Activated T-cell treated with anti-CD3 and anti-CD28 coated beads for 48 hours (primary cell): ENCODE results near the gene GABRG3.

Source experiments
- DNase-seq: peaks from one replicate; pipeline ENCODE4 v3.0.0-alpha.2; 2020; ENCODE audit warnings: low read depth

GABRG3 gene

GRCh38 chr15:27101982-27102381, 131.0 kb downstream of the GABRG3 start:
- no peak for DNase-seq

DNA sequence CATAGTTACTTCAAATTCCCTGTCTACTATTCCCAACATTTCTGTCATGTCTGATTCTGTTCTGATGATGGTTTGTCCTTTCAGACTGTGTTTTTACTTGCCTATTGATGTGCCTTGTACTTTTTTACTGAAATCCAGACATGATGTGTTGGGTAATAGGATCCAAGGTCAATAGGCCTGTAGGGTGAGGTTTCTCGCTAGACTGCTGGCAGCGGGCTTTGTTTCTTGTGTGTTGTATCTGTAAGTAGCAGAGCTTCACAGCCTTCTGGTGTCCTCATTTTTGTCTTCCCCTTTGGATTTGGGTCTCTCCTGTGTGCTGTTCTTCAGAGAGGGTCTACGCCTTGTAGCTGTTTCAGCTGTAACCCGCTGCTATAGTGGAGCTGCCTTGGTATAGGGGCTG, 140.3 kb downstream of the GABRG3 start:
- no peak for DNase-seq

GRCh38 chr15:27114473-27114872, 143.5 kb downstream of the GABRG3 start:
- no peak for DNase-seq

- no peak for DNase-seq
Measured at GRCh38 chr15:27119695-27120266, 148.8 kb downstream of the GABRG3 start.

DNA sequence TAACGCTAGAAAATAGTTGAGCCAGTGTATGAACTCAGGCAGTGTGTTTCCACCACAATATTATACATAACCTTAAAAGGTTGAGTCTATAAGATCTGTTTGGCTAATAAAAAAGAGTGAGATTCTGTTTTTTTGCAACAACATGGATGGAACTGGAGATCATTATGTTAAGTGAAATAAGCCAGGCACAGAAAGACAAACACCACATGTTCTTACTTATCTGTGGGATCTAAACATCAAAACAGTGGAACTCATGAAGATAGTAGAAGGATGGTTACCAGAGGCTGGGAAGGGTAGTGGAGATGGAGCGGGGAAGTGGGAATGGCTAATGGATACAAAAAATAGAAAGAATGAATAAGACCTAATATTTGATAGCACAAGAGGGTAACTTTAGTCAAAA, 150.7 kb downstream of the GABRG3 start:
- no peak for DNase-seq

GRCh38 chr15:27123291-27123690, 152.3 kb downstream of the GABRG3 start:
- no peak for DNase-seq

GRCh38 chr15:27123808-27124207, 152.8 kb downstream of the GABRG3 start:
- no peak for DNase-seq

GRCh38 chr15:27124287-27124871, 153.4 kb downstream of the GABRG3 start:
- no peak for DNase-seq

GRCh38 chr15:27125185-27125584, 154.2 kb downstream of the GABRG3 start:
- no peak for DNase-seq

GRCh38 chr15:27126449-27126848, 155.5 kb downstream of the GABRG3 start:
- no peak for DNase-seq

DNA sequence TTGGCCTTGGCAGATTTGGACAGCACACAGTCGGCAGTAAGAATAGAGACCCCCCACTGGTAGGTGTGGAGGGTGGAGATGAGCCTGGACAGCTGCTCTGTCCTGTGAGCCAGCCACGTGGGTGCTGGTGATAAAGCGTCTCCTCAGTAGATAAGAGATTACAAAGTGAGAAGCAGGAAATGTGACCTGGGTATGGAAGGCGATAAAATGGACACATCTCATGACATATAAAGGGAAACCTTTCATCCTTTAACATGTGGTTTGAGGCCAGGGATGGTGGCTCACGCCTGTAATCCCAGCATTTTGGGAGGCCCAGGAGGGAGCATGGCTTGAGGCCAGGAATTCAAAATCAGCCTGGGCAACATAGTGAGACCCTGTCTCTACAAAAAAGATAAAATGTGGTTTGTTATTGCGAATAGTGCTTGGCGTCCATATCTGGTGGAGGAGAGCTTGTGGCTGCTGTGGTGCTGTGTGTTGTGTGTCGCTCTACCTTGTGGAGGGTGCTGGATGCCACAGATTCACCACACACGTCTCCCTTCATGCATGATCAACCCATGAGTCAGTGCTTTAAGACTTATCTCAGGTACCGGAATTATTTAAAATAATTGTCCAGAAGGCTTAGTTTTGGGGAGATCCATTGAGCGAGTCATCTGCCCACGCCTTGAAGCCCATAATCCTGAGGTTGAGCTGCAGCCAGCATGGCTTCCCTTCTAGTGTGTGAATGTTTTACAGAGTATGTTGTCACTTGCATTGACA, 157.0 kb downstream of the GABRG3 start:
- no peak for DNase-seq

GRCh38 chr15:27133249-27133648, 162.3 kb downstream of the GABRG3 start:
- no peak for DNase-seq

GRCh38 chr15:27134481-27134880, 163.5 kb downstream of the GABRG3 start:
- no peak for DNase-seq

DNA sequence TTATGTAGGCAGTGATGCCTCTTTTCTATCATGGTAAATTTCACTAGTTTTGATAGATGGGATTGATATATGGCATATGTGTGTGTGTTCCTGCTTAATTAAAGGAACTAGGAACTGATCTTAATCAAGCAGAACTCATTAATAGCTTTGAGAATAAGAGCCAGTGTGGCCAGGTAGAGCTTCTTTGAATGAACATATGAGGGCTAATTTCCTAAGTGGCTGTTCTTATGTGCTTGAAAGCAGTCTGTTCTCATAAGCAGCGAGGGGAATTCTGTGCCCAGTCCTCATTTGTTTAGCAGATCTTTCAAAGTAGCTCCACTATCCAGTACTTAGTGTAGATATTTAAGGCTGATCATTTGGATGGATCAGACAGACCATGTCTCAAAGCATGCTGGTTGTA, 164.2 kb downstream of the GABRG3 start:
- DNase-seq = no peak

GRCh38 chr15:27137127-27137526, 166.1 kb downstream of the GABRG3 start:
- DNase-seq = no peak

GRCh38 chr15:27165590-27165989, 194.6 kb downstream of the GABRG3 start:
- no peak for DNase-seq

- DNase-seq = no peak
Measured at GRCh38 chr15:27166917-27167316, 195.9 kb downstream of the GABRG3 start.

DNA sequence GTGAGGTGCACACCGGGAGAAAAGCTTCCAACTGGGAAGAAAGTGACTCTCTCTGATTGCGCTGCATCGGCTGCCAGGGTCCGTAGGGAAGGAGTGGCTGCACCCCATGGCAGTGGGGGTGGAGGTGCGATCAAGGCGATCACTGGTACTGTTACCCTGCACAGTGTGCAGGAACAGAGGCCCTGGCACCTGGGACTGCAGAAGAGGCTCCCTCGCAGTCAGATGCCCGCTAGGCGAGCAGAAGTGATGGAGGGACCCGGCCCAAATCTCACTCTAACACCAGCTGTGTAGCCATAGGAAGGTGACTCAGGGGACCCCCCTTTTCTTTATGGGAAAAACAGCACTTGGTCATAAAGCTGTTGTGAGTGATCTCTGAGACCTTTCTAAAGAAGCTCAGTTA, 196.8 kb downstream of the GABRG3 start:
- no peak for DNase-seq

DNA sequence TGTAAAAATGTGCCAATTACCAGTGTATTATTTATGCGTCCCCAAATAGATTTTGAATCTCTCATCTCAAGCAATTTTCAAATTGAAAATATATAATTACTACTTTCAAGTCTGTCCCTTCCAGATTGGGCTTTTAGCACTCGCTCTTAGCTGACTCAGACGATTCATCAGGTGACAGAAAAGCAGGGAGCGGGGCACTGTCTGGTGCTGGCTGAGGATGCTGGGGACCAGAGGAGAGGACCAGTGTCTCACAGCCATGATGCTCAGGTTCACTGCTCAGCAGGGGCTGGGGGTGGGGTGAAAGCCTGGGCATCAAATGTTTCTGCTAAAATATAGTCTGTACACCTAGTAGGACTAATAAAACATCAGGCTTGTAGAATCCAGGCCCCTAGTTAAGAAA, 199.9 kb downstream of the GABRG3 start:
- no peak for DNase-seq

DNA sequence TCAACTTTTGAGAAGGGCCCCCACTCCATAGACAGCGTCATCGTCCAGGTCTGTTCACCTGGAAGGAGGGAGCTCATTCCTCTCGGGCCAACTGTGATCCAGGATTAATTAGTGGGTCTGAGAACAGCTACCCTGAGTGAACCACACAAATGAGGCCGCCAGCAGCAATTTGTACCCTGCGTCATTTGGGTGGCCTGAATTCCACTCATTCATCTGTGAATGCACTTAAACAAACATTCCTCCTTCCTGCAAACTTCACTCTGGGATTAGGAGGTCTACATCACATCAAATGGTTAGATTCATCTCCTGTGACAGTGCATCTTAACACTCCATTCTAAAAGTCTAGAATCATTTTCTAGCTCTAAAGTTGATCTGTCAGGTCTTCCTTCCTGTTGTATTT, 201.8 kb downstream of the GABRG3 start:
- DNase-seq = no peak

DNA sequence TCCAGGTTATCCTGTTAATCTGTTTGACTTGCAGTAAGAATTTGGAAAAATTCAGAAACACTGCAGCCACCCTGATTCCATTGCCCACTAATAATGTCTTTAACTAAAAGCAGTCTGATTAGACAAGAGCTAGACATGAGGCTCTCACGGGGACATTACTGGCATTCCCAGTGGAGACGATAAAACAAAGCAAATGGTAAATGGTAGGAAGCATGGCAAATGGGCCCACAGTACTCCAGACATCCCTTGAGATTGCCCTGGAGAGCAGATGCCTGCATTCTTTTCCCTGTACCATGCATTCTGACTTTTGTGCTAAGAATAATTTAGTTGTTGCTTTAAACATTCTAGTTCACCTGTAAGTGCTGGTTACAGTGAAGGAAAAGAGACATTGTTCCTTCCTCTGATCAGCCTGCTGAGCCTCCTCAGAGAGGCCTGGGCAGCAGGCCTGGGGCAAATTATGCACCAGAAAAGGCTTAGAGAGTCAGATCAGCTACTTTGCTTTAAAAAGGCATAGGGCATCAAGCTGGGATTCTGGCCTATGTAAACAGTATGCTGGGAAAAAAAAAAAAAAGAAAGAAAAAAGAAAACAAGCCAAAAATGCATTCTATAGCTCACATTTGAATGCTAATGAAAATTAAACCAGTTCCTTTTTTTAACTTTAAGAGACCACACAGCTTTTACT, 204.6 kb downstream of the GABRG3 start:
- no peak for DNase-seq

DNA sequence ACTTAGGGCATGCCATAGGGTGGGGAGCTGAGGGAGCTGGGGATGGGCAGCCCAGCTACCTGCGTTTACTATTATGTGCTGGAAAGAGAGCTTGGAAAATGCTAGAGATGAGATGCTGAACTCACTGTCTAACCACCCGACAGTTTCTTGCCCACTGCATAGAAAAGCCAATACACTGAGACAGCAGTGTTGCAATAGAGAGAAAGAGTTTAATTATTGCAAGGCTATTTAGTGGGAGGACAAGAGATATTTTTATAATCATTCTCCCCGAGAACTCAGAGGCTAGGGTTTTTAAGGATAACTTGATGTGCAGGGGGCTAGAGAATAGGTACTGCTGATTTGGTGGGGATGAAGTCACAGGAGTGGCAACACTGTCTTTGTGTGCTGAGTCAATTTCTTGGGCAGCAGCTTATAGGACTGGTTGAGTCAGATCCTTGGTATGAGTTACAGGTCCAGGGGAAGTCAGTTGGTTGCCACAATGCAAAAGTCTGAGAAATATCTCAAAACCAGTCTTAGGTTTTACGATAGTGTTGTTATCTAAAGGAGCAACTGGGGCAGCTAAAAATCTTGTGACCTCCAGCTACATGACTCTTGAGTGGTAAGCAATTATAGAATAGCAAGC, 205.9 kb downstream of the GABRG3 start:
- no peak for DNase-seq

- DNase-seq = no peak
Measured at GRCh38 chr15:27179789-27180188, 208.8 kb downstream of the GABRG3 start.
